Fibroblast of skin of back (primary cell): ENCODE results near the gene SH3RF2.
"Not testable (repeated sequence)": the region's sequence is repeated elsewhere in the genome, so short reads cannot be mapped to it uniquely, and the experiment has no call there.

Experiments
- DNase-seq: peaks from one replicate; pipeline ENCODE4 v3.0.0-alpha.2; 2013

SH3RF2 gene

GRCh38 chr5:146091881-146092280, 155.5 kb downstream of the SH3RF2 start:
- no peak for DNase-seq

GRCh38 chr5:146098047-146098446, 161.7 kb downstream of the SH3RF2 start:
- no peak for DNase-seq

GRCh38 chr5:146101646-146102045, 165.3 kb downstream of the SH3RF2 start:
- no peak for DNase-seq

GRCh38 chr5:146103594-146103993, 167.2 kb downstream of the SH3RF2 start:
- DNase-seq: no peak

GRCh38 chr5:146105477-146105876, 169.1 kb downstream of the SH3RF2 start, which contains the start of gene PLAC8L1:
Gene PLAC8L1, minus strand, starts transcription at chr5:146105577. Its CDS starts 1,266 bp downstream, at chr5:146104311.
- no peak for DNase-seq

GRCh38 chr5:146107901-146108300, 171.5 kb downstream of the SH3RF2 start:
- DNase-seq: peak; percentile 52

GRCh38 chr5:146108870-146109269, 172.5 kb downstream of the SH3RF2 start:
- DNase-seq: not testable (repeated sequence)

- no peak for DNase-seq
Measured at GRCh38 chr5:146109379-146109778, 173.0 kb downstream of the SH3RF2 start.

- DNase-seq: no peak
Measured at GRCh38 chr5:146111409-146111808, 175.0 kb downstream of the SH3RF2 start.

- no peak for DNase-seq
Measured at GRCh38 chr5:146112476-146112875, 176.1 kb downstream of the SH3RF2 start.
